Stimulated activated CD8-positive, alpha-beta memory T cell treated with anti-CD3 and anti-CD28 coated beads, Interleukin-4, amount 100 ng/mL, for 48 hours (primary cell): ENCODE results near the gene CCDC183.
"Not testable (repeated sequence)": the region's sequence is repeated elsewhere in the genome, so short reads cannot be mapped to it uniquely, and the experiment has no call there.

Experiments
- DNase-seq: peaks from one replicate; pipeline ENCODE4 v3.0.0-alpha.2; 2020

CCDC183 gene

DNA sequence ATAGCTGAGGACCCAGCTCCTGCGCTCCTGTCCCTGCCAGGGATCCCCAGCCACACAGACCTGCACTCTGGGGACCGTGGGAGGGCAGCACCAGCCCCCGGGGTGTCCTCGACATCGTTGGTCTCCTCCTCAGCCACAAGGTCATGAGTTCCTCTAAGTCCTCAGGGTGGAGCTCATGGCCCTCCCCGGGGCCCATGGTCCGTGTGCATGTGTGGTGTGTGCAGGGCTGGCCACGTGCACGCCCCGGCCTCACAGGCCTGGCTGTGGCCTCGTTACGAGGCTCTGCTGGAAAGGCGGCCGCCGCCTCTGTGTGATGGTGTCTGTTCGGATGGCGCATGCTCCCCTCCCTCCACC, 30.0 kb downstream of the CCDC183 start:
- no peak for DNase-seq

DNA sequence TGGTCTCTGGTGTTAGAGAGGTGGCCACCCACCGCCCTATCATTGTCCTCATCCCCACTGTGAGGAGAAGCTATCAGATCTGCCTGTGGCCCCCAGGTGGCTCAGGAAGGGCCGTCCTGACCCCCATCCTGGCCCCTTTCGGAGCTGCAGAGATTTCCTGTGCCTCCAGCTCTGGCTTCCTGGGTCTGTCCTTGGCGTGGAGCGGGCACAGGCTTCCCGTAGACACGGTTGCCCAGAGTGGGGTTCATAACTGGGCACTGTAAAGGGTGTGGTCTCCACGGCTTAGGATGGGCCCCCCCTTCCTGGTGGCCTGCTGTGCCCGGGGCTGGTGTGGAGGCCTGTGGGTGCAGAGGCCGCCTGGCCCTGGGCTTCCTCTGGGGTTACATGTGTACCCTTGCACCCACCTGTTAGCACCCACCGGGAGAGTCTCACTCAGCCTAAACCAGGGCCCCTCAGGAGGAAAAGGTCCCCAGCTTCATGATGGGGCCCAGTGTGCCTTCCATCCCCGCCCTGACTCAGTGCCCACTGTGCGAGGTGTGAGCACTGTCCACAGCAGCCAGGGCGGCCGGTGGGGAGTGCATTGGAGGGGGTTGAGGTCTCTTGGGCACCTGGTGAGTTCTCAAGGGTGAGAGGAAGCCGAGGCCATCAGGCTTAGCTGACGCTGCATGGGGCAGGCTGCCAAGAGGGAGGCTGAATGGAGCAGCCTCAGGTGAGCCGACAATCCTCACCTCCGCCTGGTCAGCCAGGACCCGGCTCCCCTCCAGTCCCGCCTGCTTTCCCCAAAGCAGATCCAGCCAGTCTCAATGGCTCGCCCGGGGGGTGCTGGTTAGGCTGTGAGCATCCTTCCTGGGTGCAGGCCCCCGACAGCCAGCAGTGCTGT, 30.8 kb downstream of the CCDC183 start:
- no peak for DNase-seq

DNA sequence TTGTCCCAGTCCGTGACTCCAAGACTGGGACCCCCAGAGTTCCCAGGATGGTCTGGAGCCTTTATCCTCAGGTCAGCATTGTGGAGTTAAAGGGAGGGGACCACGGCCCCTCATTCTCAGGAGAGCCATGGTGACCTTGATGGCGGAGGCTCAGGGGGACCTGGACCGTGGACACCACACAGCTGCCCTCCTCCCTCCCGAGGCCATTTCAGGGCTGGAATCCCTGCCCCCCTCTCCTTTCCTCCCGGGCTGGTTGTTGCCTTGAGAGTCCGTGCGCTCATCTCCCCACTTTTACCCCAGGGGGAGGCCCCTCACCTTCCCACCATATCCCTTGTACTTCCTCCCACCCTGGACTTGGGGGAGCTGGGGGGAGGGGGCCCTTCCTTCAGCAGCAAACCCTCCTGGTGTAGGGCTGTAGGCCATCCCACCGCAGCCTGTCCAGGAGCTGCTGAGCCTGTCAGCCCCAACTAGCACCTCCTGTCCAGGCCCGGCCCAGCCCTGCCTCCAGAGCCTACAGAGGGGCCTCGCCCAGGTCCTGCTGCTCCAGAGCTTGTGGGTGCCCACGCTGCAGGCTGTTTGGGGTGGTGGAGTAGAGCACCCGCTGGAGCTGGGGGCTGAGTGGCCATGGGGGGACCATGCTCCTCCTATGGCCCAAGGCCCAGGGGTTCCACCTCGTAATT, 31.8 kb downstream of the CCDC183 start:
- no peak for DNase-seq

DNA sequence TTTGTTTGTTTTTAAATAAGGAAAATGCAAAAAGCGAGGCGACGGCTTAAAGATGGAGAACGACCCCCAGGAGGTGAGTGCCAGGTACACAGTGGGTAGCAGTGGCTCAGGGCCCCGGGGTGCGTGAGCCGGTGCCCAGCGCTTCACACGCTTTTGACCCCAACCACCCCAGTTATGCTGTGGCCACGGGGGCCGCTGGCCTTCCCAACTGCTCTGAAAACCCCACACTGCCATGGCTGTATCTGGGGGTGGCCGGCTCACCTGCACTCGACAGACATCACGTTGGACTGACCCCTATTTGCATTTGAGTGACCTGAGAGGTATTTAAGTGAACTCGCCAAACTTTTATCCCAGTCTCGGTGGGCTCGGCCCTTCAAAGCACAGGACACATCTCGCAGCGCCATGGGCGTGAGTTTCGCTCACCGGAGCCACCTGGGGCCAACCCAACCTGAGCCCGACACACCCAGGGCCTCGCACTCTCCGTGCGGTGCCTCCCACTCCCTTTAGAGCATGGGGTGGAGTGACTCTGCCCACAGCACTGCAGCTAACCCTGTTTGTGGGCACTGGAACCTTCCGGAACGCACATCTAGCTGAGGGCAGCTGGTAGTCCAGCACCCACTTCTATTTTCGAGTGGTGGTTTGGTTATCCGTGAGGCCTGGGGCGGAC, 32.5 kb downstream of the CCDC183 start:
- no peak for DNase-seq

DNA sequence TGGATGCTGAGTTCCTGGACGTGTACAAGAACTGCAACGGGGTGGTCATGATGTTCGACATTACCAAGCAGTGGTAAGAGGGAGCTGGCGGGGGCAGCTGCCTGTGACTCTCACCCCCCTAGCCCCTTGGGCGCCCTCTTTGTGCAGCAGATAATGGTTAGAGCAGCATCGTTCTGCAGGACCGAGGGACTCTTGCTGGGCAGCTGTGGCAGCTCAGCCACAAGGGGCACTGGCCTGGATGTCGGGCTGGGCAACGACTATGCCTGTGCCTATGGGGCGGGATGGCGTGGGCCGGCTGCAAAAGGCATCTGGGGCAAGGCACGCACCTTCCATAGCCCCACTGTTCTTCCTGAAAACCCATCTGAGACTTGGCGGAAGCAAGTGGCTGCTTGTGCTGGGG, 33.3 kb downstream of the CCDC183 start:
- no peak for DNase-seq

DNA sequence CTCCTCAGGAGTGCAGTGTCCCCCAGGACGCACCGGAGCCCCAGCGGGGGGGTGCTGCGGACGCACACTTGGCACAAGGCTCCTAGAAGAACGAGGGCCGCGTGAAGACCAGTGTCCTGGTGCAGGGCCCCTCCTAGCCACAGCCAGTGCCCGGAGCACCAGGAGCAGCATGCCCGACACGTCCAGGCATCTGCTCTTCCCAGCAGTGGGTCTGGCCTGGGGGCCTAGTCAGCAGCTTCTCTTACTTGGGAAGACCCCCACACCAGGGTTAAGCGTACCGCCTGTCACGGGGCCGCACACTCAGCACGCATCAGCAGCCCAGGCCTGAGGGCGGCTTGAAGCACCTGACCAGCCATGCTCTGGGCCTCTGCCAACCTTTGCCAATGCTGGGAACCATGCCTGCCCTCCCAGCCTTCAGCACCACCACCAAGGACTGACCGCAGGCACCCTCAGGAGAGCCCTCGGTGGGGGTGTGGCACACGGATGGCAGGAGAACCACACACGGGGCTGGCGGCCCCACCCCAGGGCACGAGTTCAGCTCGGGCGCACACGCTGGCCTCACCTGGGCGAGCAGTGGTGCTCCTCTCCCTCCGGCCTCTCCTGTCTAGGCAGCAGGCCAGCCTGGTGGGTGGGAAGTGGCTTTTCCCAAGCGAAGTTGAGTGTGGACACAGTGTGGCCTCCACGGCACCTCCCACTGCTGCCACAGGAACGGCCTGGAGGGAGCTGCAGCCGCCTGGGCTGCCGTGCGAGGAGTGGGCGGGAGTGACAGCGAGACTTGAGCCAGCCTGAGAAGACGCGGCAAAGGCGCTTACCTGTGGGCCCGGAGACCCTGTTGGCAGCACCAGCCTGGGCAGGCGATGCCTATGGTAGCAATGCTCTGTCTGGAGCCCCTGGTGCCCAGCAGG, 34.1 kb downstream of the CCDC183 start:
- no peak for DNase-seq

DNA sequence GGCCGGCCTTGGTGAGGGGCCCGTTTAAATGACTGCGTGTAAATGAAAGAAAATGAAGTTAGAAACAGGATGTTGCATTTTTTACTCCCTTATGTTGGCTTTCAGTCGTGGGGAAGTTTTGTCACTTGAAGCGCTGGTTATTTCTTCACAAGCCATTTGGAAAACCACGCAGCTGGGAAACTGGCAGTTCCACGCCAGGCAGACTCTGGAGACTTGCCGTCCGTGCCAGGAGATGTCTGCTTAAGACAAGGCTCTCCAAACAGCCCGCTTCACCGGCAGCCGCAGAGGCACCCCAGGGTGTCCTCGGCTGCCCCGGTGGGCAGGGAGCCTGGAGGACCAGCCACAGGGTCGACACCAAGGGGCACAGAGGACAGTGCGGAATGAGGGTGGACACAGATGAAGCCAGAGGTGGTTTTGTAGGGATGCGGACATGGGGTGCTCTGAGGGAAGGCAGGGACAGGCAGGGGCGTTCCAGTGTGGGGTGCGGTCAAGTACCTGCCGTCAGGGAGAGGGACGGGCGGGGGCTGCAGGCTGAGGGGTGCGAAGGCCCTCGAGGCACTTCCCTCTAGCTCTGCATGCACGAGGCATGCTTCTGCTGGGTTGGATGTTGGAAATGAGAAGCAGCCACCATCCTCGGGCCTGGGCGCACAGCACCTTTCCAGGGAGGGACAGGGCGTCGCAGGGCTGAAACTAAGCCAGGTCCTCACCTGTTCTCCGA, 35.0 kb downstream of the CCDC183 start:
- no peak for DNase-seq

DNA sequence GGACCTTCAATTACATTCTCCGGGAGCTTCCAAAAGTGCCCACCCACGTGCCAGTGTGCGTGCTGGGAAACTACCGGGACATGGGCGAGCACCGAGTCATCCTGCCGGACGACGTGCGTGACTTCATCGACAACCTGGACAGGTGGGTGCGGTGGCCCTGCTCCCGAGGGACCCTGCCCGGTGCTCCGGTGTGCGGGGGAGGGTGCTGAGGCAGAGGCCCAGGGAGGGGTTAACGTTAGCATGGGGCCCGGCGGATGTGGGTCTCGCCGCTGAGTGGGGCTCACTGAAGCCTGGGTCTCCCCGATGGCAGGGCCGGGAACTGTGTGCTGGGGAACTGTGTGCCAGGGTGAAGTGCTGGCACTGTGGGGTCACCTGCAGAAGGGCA, 35.6 kb downstream of the CCDC183 start:
- DNase-seq = no peak

DNA sequence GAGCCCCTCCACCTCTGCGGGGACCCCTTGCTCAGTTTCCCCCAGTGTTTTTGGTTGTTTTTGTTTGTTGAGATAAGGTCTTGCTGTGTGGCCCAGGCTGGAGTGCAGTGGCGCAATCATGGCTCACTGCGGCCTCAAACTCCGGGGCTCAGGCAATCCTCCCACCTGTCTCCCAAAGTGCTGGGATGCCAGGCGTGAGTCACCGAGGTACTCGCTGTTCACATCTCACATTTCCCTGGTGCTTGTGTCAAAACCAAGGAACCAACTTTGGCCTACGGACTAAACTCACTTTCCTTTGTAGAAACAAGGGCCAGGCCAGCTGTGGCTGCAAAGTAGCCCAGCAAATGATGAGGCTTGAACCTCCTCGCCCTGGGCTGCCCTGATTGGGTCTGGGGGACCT, 36.4 kb downstream of the CCDC183 start:
- DNase-seq = no peak

DNA sequence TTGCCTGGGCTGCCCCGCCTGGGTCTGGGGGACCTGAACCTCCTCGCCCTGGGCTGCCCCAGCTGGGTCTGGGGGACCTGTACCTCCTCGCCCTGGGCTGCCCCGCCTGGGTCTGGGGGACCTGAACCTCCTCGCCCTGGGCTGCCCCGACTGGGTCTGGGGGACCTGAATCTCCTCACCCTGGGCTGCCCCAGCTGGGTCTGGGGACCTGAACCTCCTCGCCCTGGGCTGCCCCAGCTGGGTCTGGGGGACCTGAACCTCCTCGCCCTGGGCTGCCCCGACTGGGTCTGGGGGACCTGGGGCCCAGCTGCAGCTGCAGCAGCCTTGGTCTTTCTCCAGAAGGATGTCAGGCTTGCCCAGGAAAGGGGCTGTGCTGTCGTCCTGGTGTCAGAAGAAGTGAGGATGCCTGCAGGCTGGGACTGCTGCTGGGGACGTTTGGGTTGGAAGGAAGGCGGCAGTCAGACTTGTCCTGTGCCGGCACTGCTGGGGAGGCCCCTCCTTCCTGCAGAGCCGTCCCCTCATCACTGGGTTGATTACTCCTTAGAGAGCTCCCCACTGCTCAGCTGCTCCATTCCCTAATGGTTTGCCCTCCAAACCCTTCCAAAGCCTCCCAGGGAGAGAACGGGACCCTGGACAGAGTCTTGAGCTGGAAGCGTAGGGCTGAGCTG, 37.4 kb downstream of the CCDC183 start:
- not testable (repeated sequence) for DNase-seq

DNA sequence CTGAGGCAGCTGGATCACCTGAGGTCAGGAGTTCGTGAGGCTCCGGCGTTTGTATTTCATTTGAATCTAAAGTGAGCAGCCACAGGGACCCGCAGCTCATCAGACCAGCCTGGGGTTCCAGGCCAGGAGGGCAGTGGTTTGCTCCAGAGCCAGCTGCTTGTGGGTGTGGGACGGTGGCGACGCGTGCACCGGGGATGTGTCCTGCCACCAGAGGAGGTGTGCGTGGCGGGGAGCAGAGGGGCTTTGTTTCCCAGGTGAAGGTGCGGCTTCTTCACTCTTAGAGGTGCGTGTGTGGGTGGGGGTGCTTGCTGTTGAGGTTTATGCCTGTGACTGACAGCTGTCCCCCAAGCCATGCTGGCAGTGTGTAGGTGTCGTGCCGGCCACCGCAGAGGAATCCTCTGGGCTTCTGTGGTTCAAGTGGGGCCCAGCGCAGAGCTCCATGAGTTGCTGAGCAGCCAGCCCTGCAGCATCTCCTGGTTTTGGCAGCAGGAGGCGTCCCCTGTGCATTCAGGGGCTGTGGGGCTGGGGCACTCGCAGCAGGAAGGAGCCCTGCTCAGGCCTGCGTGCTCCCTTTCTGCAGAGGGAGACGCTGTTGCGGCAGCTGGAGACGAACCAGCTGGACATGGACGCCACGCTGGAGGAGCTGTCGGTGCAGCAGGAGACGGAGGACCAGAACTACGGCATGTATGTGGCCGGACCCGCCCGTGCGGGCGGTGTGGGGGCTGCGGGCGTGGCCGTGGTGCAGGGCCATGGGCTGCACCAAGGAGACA, 39.2 kb downstream of the CCDC183 start:
- DNase-seq = no peak

DNA sequence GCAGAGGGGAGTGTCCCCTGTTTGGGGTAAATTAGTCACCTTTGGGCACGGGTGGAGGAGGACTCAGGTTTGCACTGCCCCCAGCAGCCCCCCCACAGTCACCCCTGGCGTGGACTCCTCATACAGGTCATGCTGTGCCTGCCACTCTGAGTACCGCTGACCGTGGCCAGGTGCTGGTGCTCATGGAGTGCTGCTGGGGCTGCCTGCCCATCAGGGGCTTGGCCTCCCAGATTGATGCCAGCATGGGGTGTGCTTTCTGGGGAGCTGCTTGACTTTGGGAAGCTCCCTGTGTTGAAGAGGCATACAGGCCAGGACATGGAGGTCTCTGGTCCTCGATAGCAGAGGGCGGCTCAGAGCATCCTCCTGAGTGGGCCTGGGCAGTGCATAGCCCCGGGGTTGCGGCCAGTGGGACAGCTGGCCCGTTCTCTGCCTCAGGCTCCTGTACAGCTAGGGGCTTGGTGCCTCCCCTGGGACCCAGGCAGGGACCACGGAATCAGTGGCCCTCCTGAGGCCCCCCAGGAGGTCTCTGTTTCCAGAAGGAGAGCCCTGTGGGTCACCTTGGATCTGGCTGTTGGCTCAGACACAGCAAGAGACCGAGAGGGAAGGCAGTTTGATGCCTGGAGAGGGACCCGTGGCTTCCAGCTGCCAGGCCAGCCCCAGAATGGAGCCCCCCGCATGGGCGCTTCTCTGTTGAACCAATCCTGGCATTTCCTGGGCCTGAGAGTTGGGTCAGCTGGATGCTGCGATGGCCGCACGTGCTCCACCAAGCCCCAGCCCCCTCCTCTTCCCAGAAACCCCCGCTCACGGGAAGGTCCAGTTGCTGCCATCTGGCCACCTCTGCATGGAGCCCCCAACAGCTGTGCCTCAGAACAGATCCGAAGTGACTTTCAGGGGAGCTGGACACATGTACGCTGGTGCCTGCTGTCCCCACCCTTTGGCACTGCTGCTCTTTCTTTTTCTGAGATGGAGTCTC, 40.1 kb downstream of the CCDC183 start:
- DNase-seq = no peak

DNA sequence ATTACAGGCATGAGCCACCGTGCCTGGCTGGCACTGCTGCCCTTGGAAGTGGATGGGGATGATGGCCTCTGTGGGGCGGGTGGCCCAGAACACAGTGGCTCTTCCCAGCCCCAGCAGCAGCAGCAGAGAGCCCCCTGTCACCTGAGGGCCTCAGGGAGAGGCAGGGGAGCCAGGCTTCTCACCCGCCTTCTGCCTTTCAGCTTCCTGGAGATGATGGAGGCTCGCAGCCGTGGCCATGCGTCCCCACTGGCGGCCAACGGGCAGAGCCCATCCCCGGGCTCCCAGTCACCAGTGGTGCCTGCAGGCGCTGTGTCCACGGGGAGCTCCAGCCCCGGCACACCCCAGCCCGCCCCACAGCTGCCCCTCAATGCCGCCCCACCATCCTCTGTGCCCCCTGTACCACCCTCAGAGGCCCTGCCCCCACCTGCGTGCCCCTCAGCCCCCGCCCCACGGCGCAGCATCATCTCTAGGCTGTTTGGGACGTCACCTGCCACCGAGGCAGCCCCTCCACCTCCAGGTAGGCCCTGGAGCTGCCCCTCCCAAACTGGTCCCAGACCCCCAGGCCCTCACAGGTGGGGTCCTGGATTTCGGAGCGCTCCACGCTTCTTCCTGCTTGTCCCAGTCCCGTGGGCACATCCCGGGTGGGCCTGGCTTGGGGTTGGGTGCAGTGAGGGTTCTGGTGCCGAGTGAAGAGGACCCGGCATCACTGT, 41.2 kb downstream of the CCDC183 start:
- no peak for DNase-seq

DNA sequence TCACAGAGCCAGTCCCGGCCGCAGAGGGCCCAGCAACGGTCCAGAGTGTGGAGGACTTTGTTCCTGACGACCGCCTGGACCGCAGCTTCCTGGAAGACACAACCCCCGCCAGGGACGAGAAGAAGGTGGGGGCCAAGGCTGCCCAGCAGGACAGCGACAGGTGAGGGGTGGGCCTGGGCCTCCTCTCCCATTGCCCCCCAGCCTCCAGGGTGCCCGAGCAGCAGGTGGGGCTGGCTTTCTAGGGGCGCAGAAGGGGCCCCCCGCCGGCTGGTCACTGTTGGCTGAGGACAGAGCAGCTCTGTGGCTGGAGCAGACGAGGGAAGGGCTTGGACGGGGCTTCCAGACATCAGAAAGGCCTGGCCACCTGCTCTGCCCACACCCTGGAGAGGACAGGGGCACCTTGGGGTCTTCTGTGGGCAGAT, 41.7 kb downstream of the CCDC183 start:
- DNase-seq = not testable (repeated sequence)

DNA sequence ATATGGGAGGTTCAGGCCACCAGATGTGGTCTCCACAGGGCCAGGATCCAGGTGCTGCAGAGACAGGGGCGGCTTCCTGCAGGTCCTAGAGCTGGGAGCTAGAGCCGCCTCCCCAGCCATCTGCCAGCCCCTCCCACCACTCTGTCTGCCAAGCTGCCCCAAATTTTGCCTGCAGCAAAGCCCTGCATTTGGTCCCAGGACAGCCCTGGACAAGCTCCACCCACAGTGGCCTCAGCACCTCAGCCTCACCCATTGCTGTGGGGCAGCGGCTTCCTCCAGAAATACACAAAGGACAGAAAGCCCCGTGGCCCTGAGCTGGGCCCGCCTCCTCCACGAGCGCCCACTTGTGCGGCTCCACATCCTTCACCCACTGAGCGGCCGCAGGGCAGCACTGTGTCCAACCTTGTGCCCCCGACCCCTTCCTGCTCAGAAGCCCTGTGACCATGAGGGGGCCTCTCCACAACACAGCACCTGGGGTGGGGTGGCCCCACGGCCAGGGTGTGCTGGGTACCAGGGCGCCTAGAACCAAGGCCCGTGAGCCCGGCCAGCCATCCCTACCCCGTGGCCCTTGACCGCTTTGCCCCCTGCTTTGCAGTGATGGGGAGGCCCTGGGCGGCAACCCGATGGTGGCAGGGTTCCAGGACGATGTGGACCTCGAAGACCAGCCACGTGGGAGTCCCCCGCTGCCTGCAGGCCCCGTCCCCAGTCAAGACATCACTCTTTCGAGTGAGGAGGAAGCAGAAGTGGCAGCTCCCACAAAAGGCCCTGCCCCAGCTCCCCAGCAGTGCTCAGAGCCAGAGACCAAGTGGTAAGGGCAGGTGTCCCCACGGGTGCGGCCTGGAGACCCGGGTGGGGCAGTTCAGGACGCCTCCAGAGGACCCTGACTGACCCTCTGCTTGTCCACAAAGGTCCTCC, 42.4 kb downstream of the CCDC183 start:
- no peak for DNase-seq

DNA sequence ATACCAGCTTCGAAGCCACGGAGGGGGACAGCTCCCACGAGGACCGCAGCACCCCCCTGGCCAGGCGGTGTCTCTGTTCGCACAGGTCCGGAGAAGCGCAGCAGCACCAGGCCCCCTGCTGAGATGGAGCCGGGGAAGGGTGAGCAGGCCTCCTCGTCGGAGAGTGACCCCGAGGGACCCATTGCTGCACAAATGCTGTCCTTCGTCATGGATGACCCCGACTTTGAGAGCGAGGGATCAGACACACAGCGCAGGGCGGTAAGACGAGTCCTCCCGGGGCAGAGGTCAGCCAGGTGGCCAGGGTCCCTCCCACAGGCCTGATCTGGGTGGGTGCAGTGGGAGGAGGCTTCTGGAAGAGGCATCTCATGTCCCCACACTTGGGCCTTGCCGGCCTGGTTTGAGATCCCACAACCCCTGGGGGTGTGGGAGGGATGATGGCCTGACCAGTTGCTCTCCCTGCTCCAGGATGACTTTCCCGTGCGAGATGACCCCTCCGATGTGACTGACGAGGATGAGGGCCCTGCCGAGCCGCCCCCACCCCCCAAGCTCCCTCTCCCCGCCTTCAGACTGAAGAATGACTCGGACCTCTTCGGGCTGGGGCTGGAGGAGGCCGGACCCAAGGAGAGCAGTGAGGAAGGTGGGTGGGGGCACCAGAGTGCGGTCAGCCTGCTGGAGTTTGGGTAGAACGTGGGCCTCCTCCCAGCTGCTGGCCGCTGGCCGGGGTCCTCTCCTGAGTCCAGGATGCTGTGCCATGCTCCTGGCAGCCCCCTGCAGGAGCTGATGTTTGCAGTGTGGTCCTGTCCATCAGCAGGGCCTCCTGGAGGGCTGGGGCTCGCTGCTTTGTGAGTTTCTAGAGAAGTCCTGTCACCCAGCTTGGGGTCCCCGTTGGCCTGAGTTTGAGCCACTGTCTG, 43.3 kb downstream of the CCDC183 start:
- no peak for DNase-seq
